GM12872 (cell line): Measurements from ENCODE around the gene CACNA1E.

Experiments
- TF ChIP-seq, protein P1 (sequence below): IDR thresholded peaks from 3 replicates; pipeline ENCODE4 v1.5.1; 2011; ENCODE audit warnings: low read depth, mild to moderate bottlenecking, low read length, moderate library complexity; ENCODE audit not compliant: insufficient read depth

The CACNA1E gene

DNA sequence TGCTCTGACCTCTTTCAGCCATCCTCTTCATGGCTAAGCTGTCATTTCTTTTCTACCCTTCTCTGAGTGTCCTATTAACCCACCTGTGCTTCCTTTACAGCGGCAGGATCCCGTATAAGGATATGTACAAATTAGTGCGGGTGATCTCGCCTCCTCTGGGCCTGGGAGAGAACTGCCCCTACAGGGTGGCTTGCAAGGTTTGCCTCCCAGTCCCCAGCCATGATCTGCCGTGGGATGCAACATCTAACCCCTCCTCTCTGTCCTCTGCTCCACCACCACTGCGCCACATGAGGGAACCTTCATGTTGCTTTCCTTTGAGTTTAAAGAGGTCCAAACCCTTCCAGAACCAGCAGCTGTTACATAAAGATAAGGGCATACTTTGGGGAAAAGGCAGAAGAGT is 296.0 kb downstream of the CACNA1E start:
- TF ChIP-seq, protein P1, sequence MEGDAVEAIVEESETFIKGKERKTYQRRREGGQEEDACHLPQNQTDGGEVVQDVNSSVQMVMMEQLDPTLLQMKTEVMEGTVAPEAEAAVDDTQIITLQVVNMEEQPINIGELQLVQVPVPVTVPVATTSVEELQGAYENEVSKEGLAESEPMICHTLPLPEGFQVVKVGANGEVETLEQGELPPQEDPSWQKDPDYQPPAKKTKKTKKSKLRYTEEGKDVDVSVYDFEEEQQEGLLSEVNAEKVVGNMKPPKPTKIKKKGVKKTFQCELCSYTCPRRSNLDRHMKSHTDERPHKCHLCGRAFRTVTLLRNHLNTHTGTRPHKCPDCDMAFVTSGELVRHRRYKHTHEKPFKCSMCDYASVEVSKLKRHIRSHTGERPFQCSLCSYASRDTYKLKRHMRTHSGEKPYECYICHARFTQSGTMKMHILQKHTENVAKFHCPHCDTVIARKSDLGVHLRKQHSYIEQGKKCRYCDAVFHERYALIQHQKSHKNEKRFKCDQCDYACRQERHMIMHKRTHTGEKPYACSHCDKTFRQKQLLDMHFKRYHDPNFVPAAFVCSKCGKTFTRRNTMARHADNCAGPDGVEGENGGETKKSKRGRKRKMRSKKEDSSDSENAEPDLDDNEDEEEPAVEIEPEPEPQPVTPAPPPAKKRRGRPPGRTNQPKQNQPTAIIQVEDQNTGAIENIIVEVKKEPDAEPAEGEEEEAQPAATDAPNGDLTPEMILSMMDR = no peak

DNA sequence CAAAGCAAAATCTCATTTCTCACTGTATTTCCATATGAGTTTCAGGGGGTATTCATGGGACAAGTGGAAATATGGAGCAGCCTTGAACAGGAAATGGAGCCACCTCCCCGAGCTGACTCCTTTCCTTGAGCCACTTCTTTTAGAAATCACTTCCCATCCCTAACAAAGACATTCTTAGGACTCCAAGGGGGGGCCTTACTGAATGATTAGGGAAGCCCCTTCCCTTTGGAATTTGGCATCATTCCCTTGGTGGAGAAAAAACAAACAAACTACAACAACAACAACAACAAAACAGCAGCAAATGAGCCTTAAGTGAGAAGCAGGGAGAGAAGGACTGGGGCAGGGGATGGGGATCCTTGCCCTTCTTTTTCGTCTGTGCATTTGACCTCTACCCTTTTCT is 299.9 kb downstream of the CACNA1E start:
- TF ChIP-seq, protein P1 = no peak

DNA sequence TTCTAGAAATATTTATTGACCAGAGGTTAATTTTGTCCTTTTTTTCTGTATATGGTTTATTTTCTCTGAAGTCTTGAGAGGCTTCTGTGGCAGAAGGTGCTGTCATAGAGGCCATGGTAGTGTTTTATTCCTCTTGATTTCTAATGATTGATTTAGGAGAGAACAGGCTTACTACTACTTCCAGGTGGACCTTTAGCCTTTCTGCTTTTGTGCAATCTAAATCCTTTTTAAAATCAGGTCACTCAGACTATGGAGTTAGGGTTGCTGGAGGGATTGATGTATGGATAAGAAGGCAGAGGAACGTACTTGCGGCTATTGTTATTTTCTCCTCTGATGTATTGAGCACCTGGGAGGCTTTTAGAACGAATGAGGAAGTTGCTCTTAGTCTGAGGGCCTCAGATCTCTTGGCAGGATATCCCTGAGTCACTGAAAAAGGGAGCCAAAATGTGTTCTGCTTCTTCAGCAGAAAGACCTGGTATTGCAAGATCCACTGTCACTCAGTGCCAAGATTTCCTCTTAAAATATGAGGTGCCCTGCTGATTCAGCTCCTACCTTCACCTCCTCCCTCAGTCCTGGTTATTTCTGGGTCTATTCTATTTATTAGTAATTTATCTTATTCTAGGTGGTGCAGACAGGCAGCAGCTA is 300.8 kb downstream of the CACNA1E start:
- TF ChIP-seq, protein P1 = no peak

DNA sequence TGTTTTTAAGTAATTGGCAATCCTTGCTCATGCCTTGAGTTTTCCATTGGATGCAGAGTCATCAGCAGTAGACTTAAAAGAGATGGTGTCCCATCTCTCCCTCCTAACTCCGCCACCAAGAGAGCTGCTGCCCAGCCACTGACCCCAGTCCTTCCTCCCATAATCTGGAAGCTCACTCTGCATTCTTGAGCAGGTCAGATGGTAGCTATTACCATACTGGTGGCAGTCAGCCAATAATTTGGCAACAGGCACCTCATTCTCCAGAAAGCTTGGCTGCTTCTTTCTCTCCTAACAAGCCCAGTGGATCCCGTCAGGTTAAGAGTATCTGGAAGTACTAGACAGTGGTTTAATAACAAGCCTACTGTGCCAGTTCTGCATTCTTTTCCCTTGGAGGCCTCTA is 306.1 kb downstream of the CACNA1E start:
- TF ChIP-seq, protein P1 = no peak

DNA sequence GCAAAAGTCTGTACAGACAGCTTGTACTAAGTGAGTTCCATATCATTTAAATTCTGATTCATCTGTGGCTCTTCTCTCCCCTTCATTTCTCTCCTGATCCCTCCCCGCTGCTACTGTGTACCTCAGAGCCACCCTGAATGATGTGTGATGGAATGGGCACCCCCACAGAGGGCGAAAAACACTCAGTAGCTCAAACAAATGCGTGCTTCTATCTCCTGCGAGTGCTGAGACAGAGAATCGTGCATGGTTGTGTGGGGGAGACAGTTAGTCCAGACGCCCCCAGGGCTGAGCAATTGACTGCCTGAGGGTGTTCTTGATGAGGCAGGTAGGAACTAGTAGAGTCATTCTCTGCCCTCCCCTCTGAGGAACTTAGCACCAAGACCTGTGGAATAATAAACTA is 308.4 kb downstream of the CACNA1E start:
- TF ChIP-seq, protein P1 = no peak

DNA sequence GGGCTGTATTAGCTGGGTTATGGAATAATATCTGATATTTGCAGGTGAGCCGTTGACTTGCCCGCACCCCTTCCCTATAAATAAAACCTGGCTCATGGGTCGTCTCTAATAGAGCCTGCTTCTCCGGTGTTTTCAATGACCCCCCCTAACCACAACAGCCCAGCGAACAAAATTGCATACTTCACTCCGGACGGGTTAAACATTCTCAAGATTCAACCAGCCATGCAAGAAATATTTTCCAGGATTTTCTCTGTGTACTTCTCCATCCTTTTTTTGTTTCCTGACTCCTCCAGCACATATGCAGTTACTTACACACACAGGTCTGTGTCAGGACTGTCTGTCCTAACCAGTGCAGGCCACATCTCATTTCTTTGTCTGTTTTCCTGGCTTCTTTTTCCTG is 310.5 kb downstream of the CACNA1E start:
- TF ChIP-seq, protein P1 = no peak

DNA sequence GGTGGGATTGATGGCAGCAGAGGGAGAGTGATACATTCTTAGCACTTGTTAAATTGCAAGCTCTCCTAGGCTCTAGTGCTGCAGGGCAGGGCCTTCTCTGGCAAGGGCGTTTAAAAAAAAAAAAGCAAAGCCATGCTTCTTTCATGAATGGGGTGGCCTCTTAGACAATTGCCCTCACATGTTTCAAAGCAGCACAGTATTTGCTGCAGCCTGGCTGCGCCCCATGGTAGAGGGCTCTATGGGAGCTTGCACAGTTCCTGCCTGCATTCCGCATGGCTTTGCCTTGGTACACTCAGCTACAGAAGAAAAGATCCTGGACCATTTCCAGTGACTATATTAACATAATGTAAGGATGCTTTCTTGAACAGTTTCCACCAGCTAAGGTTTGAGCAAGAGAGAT is 311.0 kb downstream of the CACNA1E start:
- TF ChIP-seq, protein P1 = no peak
